Measurements from ENCODE around the gene OTUD6A.
A peak's percentile ranks its signal among the peaks of the same experiment; 100 is the strongest.

OTUD6A gene

DNA sequence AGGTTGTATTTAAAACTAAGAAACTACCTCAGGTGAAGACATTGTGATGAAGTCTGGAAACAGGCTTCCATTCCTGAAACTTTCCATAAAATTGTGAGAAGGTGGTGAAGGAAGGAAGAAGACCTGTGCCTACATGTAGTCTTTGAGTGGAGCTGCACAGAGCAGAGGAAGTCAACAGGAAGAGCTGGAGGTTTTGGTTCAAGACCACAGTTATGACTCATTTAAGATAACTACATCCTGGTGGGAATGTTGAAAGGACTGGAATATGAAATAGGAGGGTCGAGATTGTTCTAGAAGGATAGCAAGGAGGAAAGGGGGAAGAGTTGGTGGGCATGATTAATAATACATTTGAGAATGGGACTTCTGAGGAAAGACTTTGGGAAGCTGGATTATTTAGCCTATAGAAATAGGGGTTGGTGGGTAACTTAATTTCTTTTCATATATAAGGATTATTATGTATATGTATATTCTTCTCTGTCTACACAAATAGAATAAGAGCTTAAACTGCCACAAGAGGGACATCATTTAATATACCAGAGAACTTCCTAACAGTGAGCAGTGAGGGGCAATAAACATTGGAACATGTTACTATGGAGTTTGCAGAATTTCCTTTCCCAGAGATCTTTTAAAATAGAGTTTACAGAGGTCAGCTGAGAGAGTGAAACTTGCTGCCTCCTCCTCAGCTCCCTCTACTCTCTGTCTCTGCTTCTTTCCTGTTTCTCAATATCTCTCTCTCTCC, 36.0 kb upstream of the OTUD6A start:
- no peak overlapping the region for H3K4me3 ChIP-seq (ENCODE audit: control insufficient read depth, low read depth, low read length)
- TF ChIP-seq, protein P1, sequence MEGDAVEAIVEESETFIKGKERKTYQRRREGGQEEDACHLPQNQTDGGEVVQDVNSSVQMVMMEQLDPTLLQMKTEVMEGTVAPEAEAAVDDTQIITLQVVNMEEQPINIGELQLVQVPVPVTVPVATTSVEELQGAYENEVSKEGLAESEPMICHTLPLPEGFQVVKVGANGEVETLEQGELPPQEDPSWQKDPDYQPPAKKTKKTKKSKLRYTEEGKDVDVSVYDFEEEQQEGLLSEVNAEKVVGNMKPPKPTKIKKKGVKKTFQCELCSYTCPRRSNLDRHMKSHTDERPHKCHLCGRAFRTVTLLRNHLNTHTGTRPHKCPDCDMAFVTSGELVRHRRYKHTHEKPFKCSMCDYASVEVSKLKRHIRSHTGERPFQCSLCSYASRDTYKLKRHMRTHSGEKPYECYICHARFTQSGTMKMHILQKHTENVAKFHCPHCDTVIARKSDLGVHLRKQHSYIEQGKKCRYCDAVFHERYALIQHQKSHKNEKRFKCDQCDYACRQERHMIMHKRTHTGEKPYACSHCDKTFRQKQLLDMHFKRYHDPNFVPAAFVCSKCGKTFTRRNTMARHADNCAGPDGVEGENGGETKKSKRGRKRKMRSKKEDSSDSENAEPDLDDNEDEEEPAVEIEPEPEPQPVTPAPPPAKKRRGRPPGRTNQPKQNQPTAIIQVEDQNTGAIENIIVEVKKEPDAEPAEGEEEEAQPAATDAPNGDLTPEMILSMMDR (IDR thresholded peaks at IDR 0.05; ENCODE audit: control insufficient read depth, insufficient read depth, low read depth, low read length, missing control alignments) = no peak
- DNase-seq (ENCODE audit: low read depth) = no peak

DNA sequence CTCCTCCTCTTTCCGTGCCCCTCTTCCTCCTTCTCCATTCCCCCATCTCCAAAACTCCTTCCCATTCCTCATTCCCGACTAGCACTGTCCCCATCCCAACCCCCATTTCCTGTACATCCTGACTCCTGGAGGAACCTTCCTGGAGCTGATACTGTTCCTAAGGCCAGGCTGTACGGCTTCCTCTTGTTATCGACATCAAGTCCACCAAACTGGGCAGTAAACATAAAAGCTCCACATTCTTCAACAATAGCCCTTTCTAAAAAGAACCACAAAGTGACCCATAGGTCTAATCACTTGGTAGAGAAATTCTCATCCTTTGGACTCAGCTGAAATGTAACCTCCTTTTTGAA, 35.4 kb upstream of the OTUD6A start:
- TF ChIP-seq, protein P1 (IDR thresholded peaks at IDR 0.05; ENCODE audit: control insufficient read depth, insufficient read depth, low read depth, low read length, missing control alignments) = no peak
- H3K4me3 ChIP-seq (ENCODE audit: control insufficient read depth, low read depth, low read length) = no peak overlapping the region
- no peak for DNase-seq (ENCODE audit: low read depth)

DNA sequence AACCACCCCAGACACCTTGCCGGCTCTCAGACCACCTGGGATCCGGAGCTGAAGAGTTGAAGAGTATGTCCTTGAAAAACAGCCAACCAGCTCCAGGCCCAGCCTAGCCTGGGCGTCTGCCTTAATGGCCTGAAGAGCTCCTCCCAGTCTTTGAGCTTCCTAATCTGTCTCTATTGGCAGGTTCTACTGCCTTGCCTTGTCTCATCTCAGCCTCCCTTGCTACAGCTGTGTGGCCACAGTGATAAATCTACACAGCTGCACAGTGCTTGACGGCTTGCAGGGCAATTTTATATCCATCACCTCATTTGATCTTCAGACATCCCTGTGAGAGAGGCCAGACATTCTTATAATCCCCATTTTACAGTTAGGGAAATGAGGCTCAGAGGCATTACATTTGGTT, 32.4 kb upstream of the OTUD6A start:
- TF ChIP-seq, protein P1 (IDR thresholded peaks at IDR 0.05; ENCODE audit: control insufficient read depth, insufficient read depth, low read depth, low read length, missing control alignments) = no peak
- no peak overlapping the region for H3K4me3 ChIP-seq (ENCODE audit: control insufficient read depth, low read depth, low read length)
- DNase-seq (ENCODE audit: low read depth) = no peak

DNA sequence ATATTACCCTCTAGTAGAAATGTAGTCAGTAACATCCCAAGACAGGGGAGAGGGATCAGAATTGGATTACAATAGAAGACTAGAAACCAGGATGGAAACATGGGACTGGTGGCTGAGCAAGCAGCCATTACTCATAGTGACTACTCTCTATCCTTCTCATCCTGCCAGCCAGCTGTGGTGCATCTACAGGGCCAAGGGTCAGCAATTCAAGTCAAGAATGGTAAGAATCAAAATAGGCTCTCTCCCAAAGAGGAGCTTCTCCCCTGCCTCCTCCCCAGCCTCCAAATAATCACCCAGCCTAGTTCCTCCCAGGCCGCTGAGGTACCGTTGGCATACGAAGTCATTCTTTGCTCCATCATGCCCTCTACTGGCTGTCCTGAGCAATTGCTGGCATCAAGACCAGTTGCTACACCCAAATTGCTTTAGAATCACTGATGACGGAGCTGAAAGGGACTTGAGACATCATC, 31.9 kb upstream of the OTUD6A start:
- no peak overlapping the region for H3K4me3 ChIP-seq (ENCODE audit: control insufficient read depth, low read depth, low read length)
- TF ChIP-seq, protein P1 (IDR thresholded peaks at IDR 0.05; ENCODE audit: control insufficient read depth, insufficient read depth, low read depth, low read length, missing control alignments) = peak; percentile 73
- no peak for DNase-seq (ENCODE audit: low read depth)

DNA sequence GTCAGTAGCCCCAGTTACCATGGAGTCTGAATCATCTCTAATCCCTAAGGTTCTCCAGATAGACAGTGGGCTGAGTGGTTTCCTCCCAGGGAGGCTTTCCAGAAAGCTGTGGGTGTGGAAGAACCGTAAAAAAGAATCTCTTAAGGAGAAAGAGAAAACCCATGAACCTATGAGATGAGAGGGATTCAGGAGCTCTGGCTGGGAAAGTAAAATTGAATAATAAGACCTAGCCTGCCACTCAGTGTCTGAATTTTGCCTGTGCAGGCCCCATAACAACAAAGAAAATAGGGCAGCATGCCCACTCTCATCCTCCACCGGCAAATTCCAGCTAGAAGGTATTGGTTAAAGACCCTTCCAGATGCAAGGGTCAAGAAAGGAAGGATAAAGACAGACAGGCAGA, 29.5 kb upstream of the OTUD6A start:
- H3K4me3 ChIP-seq (ENCODE audit: control insufficient read depth, low read depth, low read length) = no peak overlapping the region
- TF ChIP-seq, protein P1 (IDR thresholded peaks at IDR 0.05; ENCODE audit: control insufficient read depth, insufficient read depth, low read depth, low read length, missing control alignments) = no peak
- DNase-seq (ENCODE audit: low read depth) = no peak

DNA sequence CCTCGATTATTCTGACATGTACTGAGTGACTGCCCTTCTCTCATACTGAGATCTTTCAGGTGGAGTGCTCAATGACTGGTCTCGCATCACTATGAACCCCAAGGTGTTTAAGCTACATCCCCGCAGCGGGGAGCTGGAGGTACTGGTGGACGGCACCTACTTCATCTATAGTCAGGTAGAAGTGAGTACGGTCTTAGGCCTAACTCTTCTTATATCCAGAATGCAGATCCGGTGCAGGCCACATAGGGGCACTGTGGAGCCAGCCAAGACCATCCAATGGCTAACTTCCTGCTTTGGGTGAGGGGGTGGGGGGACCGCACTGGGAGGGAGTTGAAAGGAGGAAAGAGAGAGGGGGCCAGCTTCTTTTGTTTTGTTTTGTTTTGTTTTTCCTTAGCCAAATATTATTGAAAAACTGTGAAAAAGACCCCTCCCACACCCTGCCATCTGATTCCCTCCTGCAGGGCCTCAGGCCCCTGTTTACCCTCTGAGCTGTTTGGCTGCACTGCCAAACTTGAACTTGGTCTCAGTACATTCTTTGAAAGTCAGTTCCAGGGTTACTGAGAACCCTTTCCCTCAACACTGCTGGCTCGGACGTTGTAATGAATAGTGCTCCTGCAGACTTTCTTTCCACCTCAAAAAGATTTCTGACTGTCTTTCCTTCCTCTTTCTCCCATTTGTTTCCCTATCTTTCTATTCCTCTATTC, 28.8 kb upstream of the OTUD6A start:
- TF ChIP-seq, protein P1 (IDR thresholded peaks at IDR 0.05; ENCODE audit: control insufficient read depth, insufficient read depth, low read depth, low read length, missing control alignments) = peak; percentile 61
- no peak overlapping the region for H3K4me3 ChIP-seq (ENCODE audit: control insufficient read depth, low read depth, low read length)
- DNase-seq (ENCODE audit: low read depth) = no peak
